ENCODE results near the gene ZNF132. TPM values are rescaled to one million over a fixed set of nuclear protein-coding genes. Genes with fewer than 3 reads are reported as not detected.

Gene ZNF132
- total and polyA plus RNA-seq, 2 experiments from 2014 or later, result 2.2 to 5.2 TPM

- no peaks in the 10 kb centered on the region for H3K9me2 ChIP-seq (ENCODE audit: insufficient read depth)
- H2AFZ ChIP-seq, result no peak overlapping the region
- H3K27me3 ChIP-seq (ENCODE audit: insufficient read depth), result peaks cover 11% of the 10 kb centered on the region
- Mint-ChIP-seq H3K4me3 (peak overlapping the region; percentile 71), H3K36me3 (ENCODE audit: low read depth) (peaks cover 15% of the 10 kb centered on the region), H3K4me1 (peaks cover 16% of the 10 kb centered on the region; the same call in 2 of the 3 replicates), H3K27me3 (ENCODE audit: insufficient read depth, low read depth, poor library complexity) (peaks cover 17% of the 10 kb centered on the region), H3K9me3 (no peaks in the 10 kb centered on the region), H3K27ac (no peak overlapping the region)
- no peak overlapping the region for H3K27ac ChIP-seq (ENCODE audit: low read depth)
- ATAC-seq, result no peak
- DNase-seq (ENCODE audit: low spot score), result no peak
- H3K4me2 ChIP-seq, result no peak overlapping the region
- peaks cover 4% of the 10 kb centered on the region for H3F3A ChIP-seq (replicated peaks; ENCODE audit: low read depth)
- no peak for TF ChIP-seq JUNB (IDR thresholded peaks at IDR 0.05; ENCODE audit: unreplicated experiment)
- no peak for TF ChIP-seq REST (IDR thresholded peaks at IDR 0.05; ENCODE audit: unreplicated experiment)
- no peak for TF ChIP-seq ETS1 (IDR thresholded peaks at IDR 0.05)
- no peak for TF ChIP-seq ZNF114 (CRISPR knock-in tag; IDR thresholded peaks at IDR 0.05)
- H3K4me3 ChIP-seq, result no peak overlapping the region
- H4K20me1 ChIP-seq (replicated peaks; ENCODE audit: insufficient read depth), result no peaks in the 10 kb centered on the region
- no peaks in the 10 kb centered on the region for H3K79me2 ChIP-seq (replicated peaks; ENCODE audit: insufficient read depth)
- no peaks in the 10 kb centered on the region for H3K36me3 ChIP-seq (ENCODE audit: insufficient read depth)
- H3K4me1 ChIP-seq (ENCODE audit: insufficient read depth), result peaks cover 4% of the 10 kb centered on the region
These were observed 28.4 kb upstream of the ZNF132 start for GRCh38 chr19:58468216-58468839.

GRCh38 chr19:58466760-58467589, 27.0 kb upstream of the ZNF132 start, which contains the start of gene ZNF324:
TSS of gene ZNF324 (plus strand) at chr19:58467080. CDS start at chr19:58469186, 2,106 bp downstream.
- H3K4me1 ChIP-seq (ENCODE audit: insufficient read depth), result peaks cover 4% of the 10 kb centered on the region
- H3K27me3 ChIP-seq (ENCODE audit: insufficient read depth), result peaks cover 11% of the 10 kb centered on the region
- no peak within 1 kb of the TSS for H3K27ac ChIP-seq (ENCODE audit: low read depth)
- H3K4me3 ChIP-seq, result peak within 1 kb of the TSS; percentile 83
- H3K79me2 ChIP-seq (replicated peaks; ENCODE audit: insufficient read depth), result no peaks in the 10 kb centered on the region
- Mint-ChIP-seq H3K4me3 (peak within 1 kb of the TSS; percentile 71), H3K9me3 (no peaks in the 10 kb centered on the region), H3K27ac (no peak within 1 kb of the TSS), H3K4me1 (peaks cover 16% of the 10 kb centered on the region; the same call in 2 of the 3 replicates), H3K27me3 (ENCODE audit: insufficient read depth, low read depth, poor library complexity) (peaks cover 12% of the 10 kb centered on the region), H3K36me3 (ENCODE audit: low read depth) (peaks cover 8% of the 10 kb centered on the region; the same call in 2 of the 3 replicates)
- H3K9me2 ChIP-seq (ENCODE audit: insufficient read depth), result no peaks in the 10 kb centered on the region
- H3K36me3 ChIP-seq (ENCODE audit: insufficient read depth), result no peaks in the 10 kb centered on the region
- no peak for TF ChIP-seq EZH2 (IDR thresholded peaks at IDR 0.05; ENCODE audit: low read depth, unreplicated experiment)
- no peak for TF ChIP-seq REST (IDR thresholded peaks at IDR 0.05; ENCODE audit: unreplicated experiment)
- peak; percentile 51; the same call in 1 of the 2 replicates for TF ChIP-seq POLR2AphosphoS5 (IDR thresholded peaks at IDR 0.05; ENCODE audit: low read depth)
- peak; percentile 78 for TF ChIP-seq ETS1 (IDR thresholded peaks at IDR 0.05)
- TF ChIP-seq ZNF331 (CRISPR knock-in tag; IDR thresholded peaks at IDR 0.05; ENCODE audit: low read depth), result no peak
- TF ChIP-seq CTCF (conservative IDR thresholded peaks at IDR 0.05; ENCODE audit: low read depth in 2 of 2), result peak in 1 of 2 experiments; percentile 13; a peak in 1 of 4 replicates
- TF ChIP-seq CREB1 (CRISPR knock-in tag; IDR thresholded peaks at IDR 0.05; ENCODE audit: low read depth), result peak; percentile 81
- no peak for TF ChIP-seq NANOG (IDR thresholded peaks at IDR 0.05; ENCODE audit: borderline replicate concordance)
- DNase-seq (ENCODE audit: low spot score) (peak; percentile 100), ATAC-seq (peak; percentile 93)
- peak within 1 kb of the TSS; percentile 84 for H3K4me2 ChIP-seq
- H2AFZ ChIP-seq, result peak within 1 kb of the TSS; percentile 99
- H3F3A ChIP-seq (replicated peaks; ENCODE audit: low read depth), result peaks cover 4% of the 10 kb centered on the region
- no peaks in the 10 kb centered on the region for H4K20me1 ChIP-seq (replicated peaks; ENCODE audit: insufficient read depth)
